Activated B cell treated with CpG ODN at 0.5 μM for 24 hours (primary cell): ENCODE measurements around the gene CAMKMT. TPM values are rescaled to one million over a fixed set of nuclear protein-coding genes. Genes with fewer than 3 reads are reported as not detected.

Experiments used
- ATAC-seq: fragments of 200-7000 bp; cut with Tn5 transposase; one replicate; pipeline ENCODE4 v1.10.0; 2021; ENCODE audit warnings: low read depth, mild to moderate bottlenecking, moderate library complexity
- CTCF ChIA-PET: fragments of 350-600 bp; sonication (Branson Sonifier 250); formaldehyde crosslinking; loops from one replicate; lab custom pipeline; 2021; ENCODE audit warnings: antibody characterized with exemption; lab: Charles Lee
- POLR2A ChIA-PET: fragments of 350-600 bp; sonication (Branson Sonifier 250); formaldehyde crosslinking; loops from one replicate; lab custom pipeline; 2021; ENCODE audit warnings: antibody characterized with exemption; lab: Charles Lee
- DNase-seq: peaks from one replicate; pipeline ENCODE4 v3.0.0; 2022
- H3K27ac Mint-ChIP-seq: one replicate; pipeline ENCODE4 v1.8.0; 2020; ENCODE audit warnings: mixed read lengths
- H3K27me3 Mint-ChIP-seq: one replicate; pipeline ENCODE4 v1.8.0; 2021; ENCODE audit warnings: mixed read lengths
- H3K36me3 Mint-ChIP-seq: one replicate; pipeline ENCODE4 v1.8.0; 2021; ENCODE audit warnings: low read depth, mixed read lengths
- H3K4me1 Mint-ChIP-seq: one replicate; pipeline ENCODE4 v1.8.0; 2021; ENCODE audit warnings: mixed read lengths
- H3K4me3 Mint-ChIP-seq: one replicate; pipeline ENCODE4 v1.8.0; 2020; ENCODE audit warnings: mild to moderate bottlenecking, mixed read lengths
- H3K9me3 Mint-ChIP-seq: one replicate; pipeline ENCODE4 v1.8.0; 2020; ENCODE audit warnings: mixed read lengths
- CTCF ChIP-seq: fragments of 200-600 bp; IDR thresholded peaks from one replicate; pipeline ENCODE4 v1.8.0; 2022; ENCODE audit warnings: antibody characterized with exemption, mild to moderate bottlenecking
- intact Hi-C: fragments of 100-400 bp; cut with micrococcal nuclease; formaldehyde crosslinking; loops from one replicate; pipeline ENCODE4 v1.15.1; 2024
- total RNA-seq: library from RNA; stranded (reverse); gene quantifications from 2 replicates; pipeline ENCODE4 v1.2.3, GENCODE V29; 2022

Gene CAMKMT
- total RNA-seq, 1 donor from 2014 or later: 21.2 TPM

- Mint-ChIP-seq H3K27ac (no peak overlapping the region), H3K9me3 (no peaks in the 10 kb centered on the region), H3K36me3 (no peaks in the 10 kb centered on the region), H3K4me1 (peaks cover 9% of the 10 kb centered on the region), H3K27me3 (peaks cover 22% of the 10 kb centered on the region), H3K4me3 (no peak overlapping the region)
- TF ChIP-seq CTCF: no peak
- no peak for ATAC-seq
- no peak for DNase-seq
- ChIA-PET POLR2A (no interaction called here), CTCF (interaction anchor here (2.4 kb wide), 1 partner anchor 187 kb away, joined by 5 read pairs; no protein-coding TSS in a partner anchor)
- intact Hi-C loops: no loop called here
Measured at GRCh38 chr2:44767691-44768090, 405.9 kb downstream of the CAMKMT start.

DNA sequence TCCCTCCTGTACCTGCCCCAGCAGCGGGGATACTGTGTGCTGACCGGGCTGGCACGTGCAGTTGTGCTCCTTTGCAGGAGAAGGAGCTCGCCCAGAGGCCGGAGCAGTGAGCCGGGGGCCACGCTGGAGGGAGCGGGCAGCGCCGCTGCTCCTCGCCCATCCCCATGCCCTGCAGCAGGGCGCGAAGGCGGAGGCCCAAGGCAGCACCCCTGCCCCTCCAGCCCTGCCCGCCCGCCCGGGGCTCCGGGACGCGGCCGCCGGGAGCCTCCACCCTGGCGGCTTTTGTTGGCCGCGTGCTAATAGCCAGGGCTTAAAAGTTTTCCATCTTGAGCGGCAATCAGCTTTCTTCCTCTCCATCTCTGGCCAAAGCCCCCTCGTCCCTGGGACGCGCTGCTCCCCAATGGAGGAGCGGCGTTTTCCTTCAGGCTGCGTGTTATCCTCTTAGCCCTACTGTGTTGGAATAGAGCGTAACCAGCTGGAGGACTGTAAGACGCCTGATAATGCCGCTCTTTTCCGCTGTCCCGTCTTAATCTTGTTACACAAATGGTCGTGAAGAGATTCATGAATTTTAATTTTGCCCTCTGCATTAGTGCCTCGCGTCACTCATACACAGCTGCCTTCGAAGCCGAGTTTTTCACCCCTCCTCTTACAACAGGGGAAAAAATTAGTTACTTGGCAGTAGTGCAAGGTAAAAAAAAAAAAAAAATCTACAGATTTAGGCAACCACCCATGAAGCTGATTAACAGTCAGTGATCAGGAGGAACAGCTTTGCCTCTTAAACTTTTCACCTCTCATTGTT, 406.9 kb downstream of the CAMKMT start:
- no peak overlapping the region for H3K27ac Mint-ChIP-seq
- peaks cover 20% of the 10 kb centered on the region for H3K27me3 Mint-ChIP-seq
- no peak for DNase-seq
- peak overlapping the region; percentile 74 for H3K4me3 Mint-ChIP-seq
- H3K4me1 Mint-ChIP-seq: peaks cover 9% of the 10 kb centered on the region
- intact Hi-C loops: no loop called here
- ATAC-seq: no peak
- no peaks in the 10 kb centered on the region for H3K36me3 Mint-ChIP-seq
- ChIA-PET CTCF (interaction anchor here (2.4 kb wide), 1 partner anchor 186 kb away, joined by 5 read pairs; no protein-coding TSS in a partner anchor), POLR2A (interaction anchor here (0.6 kb wide), 1 partner anchor 404 kb away, joined by 4 read pairs; no protein-coding TSS in a partner anchor)
- TF ChIP-seq CTCF: no peak
- no peaks in the 10 kb centered on the region for H3K9me3 Mint-ChIP-seq

DNA sequence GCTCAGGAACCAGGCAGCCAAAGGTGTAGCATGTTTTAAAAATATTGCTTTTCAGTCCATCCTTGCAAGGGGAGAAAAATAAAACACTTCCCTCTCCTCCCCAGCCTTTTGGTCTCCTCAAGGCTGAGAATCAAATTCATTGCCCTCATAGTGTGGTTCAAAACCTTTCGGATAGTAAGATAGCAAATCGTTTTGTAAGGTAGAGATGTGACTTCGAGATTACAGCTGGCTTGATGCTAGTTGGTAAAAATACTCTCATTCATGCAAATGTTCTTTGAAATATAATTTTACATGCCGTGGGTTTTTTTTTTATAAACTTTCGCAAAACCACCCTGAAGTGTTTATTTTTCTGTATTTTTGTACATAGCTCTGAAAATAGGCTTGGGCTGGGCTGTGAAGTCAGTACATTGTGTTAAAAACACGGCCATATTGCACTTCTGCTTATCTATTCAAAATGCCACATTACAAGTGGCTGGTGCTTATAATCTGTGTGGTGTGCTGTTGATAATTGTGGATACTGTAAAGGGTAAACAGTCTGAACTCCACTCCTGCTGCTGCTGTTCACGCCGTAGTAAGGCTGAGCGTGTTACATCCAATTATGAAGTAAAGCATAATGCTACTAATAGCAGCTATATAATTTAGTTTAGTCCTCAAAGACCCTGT, 407.7 kb downstream of the CAMKMT start:
- no peak overlapping the region for H3K4me3 Mint-ChIP-seq
- H3K27me3 Mint-ChIP-seq: peaks cover 20% of the 10 kb centered on the region
- no peaks in the 10 kb centered on the region for H3K9me3 Mint-ChIP-seq
- no peaks in the 10 kb centered on the region for H3K36me3 Mint-ChIP-seq
- intact Hi-C loops: no loop called here
- ChIA-PET CTCF (interaction anchor here (1.2 to 2.4 kb wide), 2 partner anchors 186 kb away, joined by 5 read pairs; no protein-coding TSS in a partner anchor), POLR2A (interaction anchor here (0.6 kb wide), 1 partner anchor 64 kb away, joined by 4 read pairs; no protein-coding TSS in a partner anchor)
- H3K27ac Mint-ChIP-seq: no peak overlapping the region
- TF ChIP-seq CTCF: no peak
- H3K4me1 Mint-ChIP-seq: peaks cover 9% of the 10 kb centered on the region
- ATAC-seq (no peak), DNase-seq (no peak)

DNA sequence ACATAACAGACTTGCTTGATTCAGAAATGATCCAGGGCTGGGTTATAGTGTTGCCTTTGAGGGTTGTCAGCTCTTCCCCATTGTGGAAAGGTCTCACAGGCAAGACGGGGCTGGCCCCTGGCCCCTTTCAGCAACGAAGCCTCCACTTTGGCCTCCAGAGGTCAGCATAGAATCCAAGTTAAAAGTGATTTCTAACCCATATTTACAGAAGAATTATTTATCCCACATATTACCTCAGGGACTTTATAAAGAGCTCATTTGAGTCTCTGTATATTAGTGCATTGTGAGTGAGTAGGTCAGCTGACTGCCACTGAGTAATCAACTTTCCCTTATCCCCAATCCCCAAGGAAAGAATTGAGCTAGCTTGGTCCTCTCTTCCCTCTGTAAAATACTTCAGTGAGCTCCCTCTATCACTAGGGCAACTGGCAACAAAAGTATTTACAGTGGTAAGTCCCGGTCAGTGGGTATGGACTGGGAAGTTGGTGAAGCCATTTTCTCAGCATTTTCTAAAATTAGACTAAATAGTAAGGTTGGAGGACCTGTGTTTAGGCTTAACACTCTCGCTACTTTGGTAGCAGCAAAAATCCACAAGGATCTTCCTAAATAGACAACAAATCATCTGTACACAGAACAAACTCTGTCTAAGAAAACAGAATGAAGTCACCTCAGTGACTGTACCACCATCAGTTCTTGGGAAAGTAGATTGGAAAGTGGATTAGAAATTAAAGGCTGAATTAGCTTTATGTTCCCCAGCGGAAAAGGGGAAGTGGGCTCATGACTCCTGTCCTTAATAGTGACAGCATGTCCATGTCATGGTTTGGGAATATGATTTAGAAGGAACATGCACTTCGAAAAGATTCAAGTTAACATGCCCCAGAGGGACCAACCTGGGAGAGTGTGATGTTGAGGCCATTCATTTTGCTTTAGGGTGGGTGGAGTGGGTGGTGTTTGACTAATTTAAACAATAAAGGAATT, 408.8 kb downstream of the CAMKMT start:
- ChIA-PET CTCF (interaction anchor here (1.2 kb wide), 1 partner anchor 185 kb away, joined by 5 read pairs; no protein-coding TSS in a partner anchor), POLR2A (interaction anchor here (0.6 kb wide), 1 partner anchor 65 kb away, joined by 4 read pairs; no protein-coding TSS in a partner anchor)
- H3K4me1 Mint-ChIP-seq: peaks cover 9% of the 10 kb centered on the region
- H3K36me3 Mint-ChIP-seq: no peaks in the 10 kb centered on the region
- peaks cover 20% of the 10 kb centered on the region for H3K27me3 Mint-ChIP-seq
- ATAC-seq (no peak), DNase-seq (no peak)
- H3K9me3 Mint-ChIP-seq: no peaks in the 10 kb centered on the region
- intact Hi-C loops: no loop called here
- no peak overlapping the region for H3K27ac Mint-ChIP-seq
- no peak for TF ChIP-seq CTCF
- no peak overlapping the region for H3K4me3 Mint-ChIP-seq
